Measurements from ENCODE around the gene ZNF821. TPM values are rescaled to one million over a fixed set of nuclear protein-coding genes. Genes with fewer than 3 reads are reported as not detected.

The ZNF821 gene, protein sequence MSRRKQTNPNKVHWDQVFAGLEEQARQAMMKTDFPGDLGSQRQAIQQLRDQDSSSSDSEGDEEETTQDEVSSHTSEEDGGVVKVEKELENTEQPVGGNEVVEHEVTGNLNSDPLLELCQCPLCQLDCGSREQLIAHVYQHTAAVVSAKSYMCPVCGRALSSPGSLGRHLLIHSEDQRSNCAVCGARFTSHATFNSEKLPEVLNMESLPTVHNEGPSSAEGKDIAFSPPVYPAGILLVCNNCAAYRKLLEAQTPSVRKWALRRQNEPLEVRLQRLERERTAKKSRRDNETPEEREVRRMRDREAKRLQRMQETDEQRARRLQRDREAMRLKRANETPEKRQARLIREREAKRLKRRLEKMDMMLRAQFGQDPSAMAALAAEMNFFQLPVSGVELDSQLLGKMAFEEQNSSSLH
- 14.6 TPM for total RNA-seq

DNA sequence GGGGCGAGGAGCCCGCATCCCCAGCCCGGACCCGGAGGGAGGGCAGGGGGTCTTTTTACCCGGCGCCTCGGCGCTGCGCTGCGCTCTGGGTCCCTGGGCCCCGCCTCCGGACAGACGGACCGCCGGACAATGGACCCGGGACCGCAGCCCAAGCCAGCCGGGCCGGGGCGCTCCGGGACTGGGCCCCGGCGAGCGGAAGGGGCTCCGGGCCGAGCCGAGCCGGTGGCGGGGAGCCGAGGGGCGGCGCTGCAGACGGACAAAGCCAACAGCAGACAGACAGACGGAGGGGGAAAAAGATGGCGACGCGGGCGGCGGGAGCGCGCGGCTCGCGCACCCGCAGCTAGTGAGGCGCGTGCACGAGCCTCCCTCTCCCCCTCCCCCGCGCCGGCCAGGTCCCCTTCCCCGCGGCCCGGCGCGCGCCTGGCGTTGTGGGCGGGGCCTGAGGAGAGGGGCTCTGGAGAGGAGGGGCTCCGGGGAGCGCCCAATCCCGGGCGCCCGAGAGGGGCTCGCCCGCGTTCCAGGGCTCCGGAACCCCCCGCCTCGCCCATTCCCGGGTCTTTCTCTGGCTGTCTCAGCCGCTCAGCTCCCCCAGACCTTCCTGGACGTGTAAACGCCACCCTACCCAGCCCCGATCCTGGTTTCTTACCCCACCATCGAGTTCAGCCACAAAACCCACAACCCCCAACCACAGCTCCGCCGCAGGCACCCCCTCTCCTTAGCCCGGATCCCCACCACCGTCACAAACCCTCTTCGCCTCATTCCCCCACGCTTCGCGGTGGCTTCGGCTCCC lies at the start of gene ZNF821:
ZNF821 (minus strand) TSS at position 334 of the 790 bp plus-strand sequence. CDS start 4,236 bp downstream, outside the sequence.

GRCh38 chr16:71894921-71895678 lies 11.1 kb upstream of the ZNF821 start, which contains the start of gene IST1:
Gene IST1 (plus strand): TSS chr16:71895531. CDS start chr16:71915641, 20,110 bp downstream.

DNA sequence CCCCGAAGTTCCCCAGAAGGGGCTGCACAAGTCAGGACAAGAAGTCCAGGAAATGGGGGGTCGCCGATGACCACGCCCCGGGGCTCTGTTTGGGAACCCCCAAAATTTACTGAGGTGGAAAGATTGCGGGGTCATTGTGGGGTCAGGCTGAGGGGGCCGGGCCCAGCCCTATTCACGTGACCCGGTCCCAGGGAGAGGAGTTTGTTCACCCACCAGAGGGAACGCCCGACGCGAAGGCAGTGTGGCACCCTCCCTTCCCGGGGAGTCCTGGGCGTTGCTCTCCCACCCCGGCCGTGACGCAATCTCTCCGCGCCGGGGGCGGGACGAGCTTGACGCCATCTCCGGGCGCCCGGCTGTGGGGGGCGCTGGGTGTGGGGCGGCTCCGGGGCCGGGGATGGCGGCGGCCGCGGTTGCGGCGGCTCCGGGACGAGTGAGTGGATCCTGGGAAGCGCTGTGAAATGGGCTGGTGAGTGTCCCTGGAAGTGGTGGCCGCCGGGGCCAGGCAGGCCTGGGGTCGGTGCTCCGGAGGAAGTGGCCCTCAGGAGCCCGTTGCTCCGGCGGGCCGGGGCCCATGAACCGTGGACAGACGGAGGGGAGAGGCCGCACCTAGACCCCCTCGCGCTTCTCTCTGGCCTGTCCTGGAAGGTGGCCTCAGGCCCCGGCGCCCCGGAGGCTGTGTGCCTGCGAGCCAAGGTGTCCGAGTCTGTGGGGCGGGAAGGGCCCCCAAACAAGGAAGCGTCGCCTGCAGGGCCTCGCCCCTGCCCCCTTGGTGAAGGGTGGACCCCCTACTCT lies 38.1 kb downstream of the ZNF821 start, which contains the start of gene ATXN1L:
ATXN1L (plus strand) TSS at position 338 of the 792 bp plus-strand sequence. CDS start 3,765 bp downstream, outside the sequence.

Other genes starting within 250 kb of the ZNF821 start
- gene PHLPP2, start 159.5 kb downstream of the ZNF821 start, total RNA-seq, result 7.7 TPM
- 104 TPM for gene AP1G1, start 75.3 kb downstream of the ZNF821 start, total RNA-seq
- gene ATXN1L, start 38.2 kb downstream of the ZNF821 start, total RNA-seq, result 25.4 TPM
- 247 TPM for gene IST1, start 11.3 kb upstream of the ZNF821 start, total RNA-seq
- gene PKD1L3, start 116.2 kb upstream of the ZNF821 start, total RNA-seq, result 0.29 TPM
- 13.0 TPM for gene DHODH, start 124.6 kb upstream of the ZNF821 start, total RNA-seq
- gene HP, start 170.3 kb upstream of the ZNF821 start, total RNA-seq, result 4.3 TPM
- not detected for gene HPR, start 179.0 kb upstream of the ZNF821 start, total RNA-seq
- 13.3 TPM for gene TXNL4B, start 209.4 kb upstream of the ZNF821 start, total RNA-seq
- 50.5 TPM for gene DHX38, start 209.7 kb upstream of the ZNF821 start, total RNA-seq